Trophoblast cell (in vitro differentiated cells and primary cell): Measurements from ENCODE around the gene KIAA0513.

Experiments
- DNase-seq, 2 donors: peaks; one replicate each; pipeline ENCODE4 v3.0.0-alpha.2; 2016
- H2AFZ ChIP-seq: 2 replicates; pipeline ENCODE4 v1.6.1; 2013; ENCODE audit warnings: low read length, moderate library complexity, mild to moderate bottlenecking; ENCODE audit not compliant: insufficient read depth, poor library complexity
- H2AK5ac ChIP-seq: 2 replicates; pipeline ENCODE4 v1.6.1; 2013; ENCODE audit warnings: mild to moderate bottlenecking, low read length
- H2BK120ac ChIP-seq: 2 replicates; pipeline ENCODE4 v1.6.1; 2013; ENCODE audit warnings: low read length, mild to moderate bottlenecking, moderate library complexity; ENCODE audit not compliant: insufficient read depth, poor library complexity
- H2BK12ac ChIP-seq: 2 replicates; pipeline ENCODE4 v1.6.1; 2013; ENCODE audit warnings: mild to moderate bottlenecking, low read length, moderate library complexity
- H2BK5ac ChIP-seq: 2 replicates; pipeline ENCODE4 v1.6.1; 2013; ENCODE audit warnings: low read length, low read depth, moderate library complexity, mild to moderate bottlenecking; ENCODE audit not compliant: poor library complexity
- H3K14ac ChIP-seq: 2 replicates; pipeline ENCODE4 v1.6.1; 2013; ENCODE audit warnings: mild to moderate bottlenecking, low read length
- H3K18ac ChIP-seq: 2 replicates; pipeline ENCODE4 v1.6.1; 2013; ENCODE audit warnings: mild to moderate bottlenecking, low read length
- H3K23ac ChIP-seq: 2 replicates; pipeline ENCODE4 v1.6.1; 2013; ENCODE audit warnings: low read length
- H3K27ac ChIP-seq: 2 replicates; pipeline ENCODE4 v1.5.1; 2013; ENCODE audit warnings: low read depth, mild to moderate bottlenecking, inconsistent platforms, low read length, moderate library complexity
- H3K27me3 ChIP-seq: 2 replicates; pipeline ENCODE4 v1.6.1; 2013; ENCODE audit warnings: inconsistent platforms, mild to moderate bottlenecking, low read length, moderate library complexity; ENCODE audit not compliant: insufficient read depth
- H3K36me3 ChIP-seq, 2 experiments: 1 replicate in 1 of 2; 2 replicates in 1 of 2; pipeline ENCODE4 v1.6.1; 2013; ENCODE audit warnings: low read length in 2 of 2, mild to moderate bottlenecking in 2 of 2, moderate library complexity in 1 of 2; ENCODE audit not compliant: insufficient read depth in 2 of 2, control insufficient read depth in 1 of 2
- H3K4ac ChIP-seq: 2 replicates; pipeline ENCODE4 v1.6.1; 2013; ENCODE audit warnings: low read depth, mild to moderate bottlenecking, low read length, moderate library complexity
- H3K4me1 ChIP-seq, 2 experiments: 1 replicate in 1 of 2; 2 replicates in 1 of 2; pipeline ENCODE4 v1.6.1; 2013; ENCODE audit warnings: low read length in 2 of 2, mild to moderate bottlenecking in 2 of 2, moderate library complexity in 1 of 2; ENCODE audit not compliant: insufficient read depth in 2 of 2, control insufficient read depth in 1 of 2
- H3K4me2 ChIP-seq: 2 replicates; pipeline ENCODE4 v1.6.1; 2013; ENCODE audit warnings: inconsistent platforms, mild to moderate bottlenecking, low read length, moderate library complexity
- H3K4me3 ChIP-seq: 2 replicates; pipeline ENCODE4 v1.5.1; 2013; ENCODE audit warnings: mild to moderate bottlenecking, low read depth, low read length, inconsistent platforms
- H3K79me1 ChIP-seq: one replicate; pipeline ENCODE4 v1.6.1; 2013; ENCODE audit warnings: low read length
- H3K79me2 ChIP-seq: 2 replicates; pipeline ENCODE4 v1.6.1; 2013; ENCODE audit warnings: low read length, mild to moderate bottlenecking; ENCODE audit not compliant: control insufficient read depth, insufficient read depth, poor library complexity
- H3K9ac ChIP-seq: 2 replicates; pipeline ENCODE4 v1.6.1; 2013; ENCODE audit warnings: mild to moderate bottlenecking, low read length
- H3K9me3 ChIP-seq: 2 replicates; pipeline ENCODE4 v1.6.1; 2013; ENCODE audit warnings: low read depth, mild to moderate bottlenecking, control low read depth, inconsistent platforms, low read length; ENCODE audit not compliant: insufficient read depth
- H4K12ac ChIP-seq: 2 replicates; pipeline ENCODE4 v1.6.1; 2013; ENCODE audit warnings: low read depth, mild to moderate bottlenecking, low read length, moderate library complexity
- H4K8ac ChIP-seq: 2 replicates; pipeline ENCODE4 v1.6.1; 2013; ENCODE audit warnings: low read depth, mild to moderate bottlenecking, low read length, moderate library complexity
- H4K91ac ChIP-seq: one replicate; pipeline ENCODE4 v1.6.1; 2013; ENCODE audit warnings: low read depth, mild to moderate bottlenecking, low read length, moderate library complexity
- WGBS: extraction: QIAGEN DNeasy Blood & Tissue Kit; methylation state at CpG from one replicate; pipeline ENCODE4 v1.1.7; 2013; ENCODE audit warnings: missing lambda C conversion rate; ENCODE audit not compliant: insufficient read length, insufficient coverage; ENCODE audit errors: extremely low coverage; 5-methylcytosine and 5-hydroxymethylcytosine counted together

KIAA0513 gene

GRCh38 chr16:85069171-85069570 lies 41.6 kb downstream of the KIAA0513 start:
- H3K79me1 ChIP-seq = no peaks in the 10 kb centered on the region
- H3K27me3 ChIP-seq = no peaks in the 10 kb centered on the region
- H2BK5ac ChIP-seq = no peak overlapping the region
- no peaks in the 10 kb centered on the region for H3K9me3 ChIP-seq
- H3K14ac ChIP-seq = no peak overlapping the region
- H2BK120ac ChIP-seq = no peak overlapping the region
- H3K27ac ChIP-seq = no peak overlapping the region
- no peak overlapping the region for H3K4ac ChIP-seq
- H4K8ac ChIP-seq = no peak overlapping the region
- no peak overlapping the region for H2AK5ac ChIP-seq
- no peak overlapping the region for H3K9ac ChIP-seq
- DNase-seq = no peak
- no peak overlapping the region for H2AFZ ChIP-seq
- H3K36me3 ChIP-seq = peaks cover 11 to 12% of the 10 kb centered on the region in 2 experiments
- H3K4me2 ChIP-seq = no peak overlapping the region
- H2BK12ac ChIP-seq = no peak overlapping the region
- no peak overlapping the region for H3K23ac ChIP-seq
- H3K79me2 ChIP-seq = no peaks in the 10 kb centered on the region
- H3K4me3 ChIP-seq = no peak overlapping the region
- WGBS = no CpG with 5 or more reads among the region's 7 CpGs
- H4K91ac ChIP-seq = no peak overlapping the region
- no peak overlapping the region for H4K12ac ChIP-seq
- H3K4me1 ChIP-seq = no peaks in the 10 kb centered on the region
- H3K18ac ChIP-seq = no peak overlapping the region

- Histone ChIP-seq H2AFZ (no peak overlapping the region), H2BK120ac (no peak overlapping the region), H3K4me3 (no peak overlapping the region), H2BK12ac (no peak overlapping the region), H3K79me2 (no peaks in the 10 kb centered on the region), H3K4me2 (no peak overlapping the region), H4K91ac (no peak overlapping the region), H3K9me3 (no peaks in the 10 kb centered on the region), H3K4me1 (no peaks in the 10 kb centered on the region), H4K8ac (no peak overlapping the region), H2BK5ac (no peak overlapping the region), H3K18ac (no peak overlapping the region), H3K36me3 (peaks cover 13 to 19% of the 10 kb centered on the region in 2 experiments), H3K23ac (no peak overlapping the region), H3K27me3 (no peaks in the 10 kb centered on the region), H3K27ac (no peak overlapping the region), H4K12ac (no peak overlapping the region), H3K4ac (no peak overlapping the region), H3K14ac (no peak overlapping the region), H2AK5ac (no peak overlapping the region), H3K9ac (no peak overlapping the region), H3K79me1 (no peaks in the 10 kb centered on the region)
- no CpG with 5 or more reads among the region's 8 CpGs for WGBS
- DNase-seq = no peak
Measured at GRCh38 chr16:85072076-85072860, 44.7 kb downstream of the KIAA0513 start.

DNA sequence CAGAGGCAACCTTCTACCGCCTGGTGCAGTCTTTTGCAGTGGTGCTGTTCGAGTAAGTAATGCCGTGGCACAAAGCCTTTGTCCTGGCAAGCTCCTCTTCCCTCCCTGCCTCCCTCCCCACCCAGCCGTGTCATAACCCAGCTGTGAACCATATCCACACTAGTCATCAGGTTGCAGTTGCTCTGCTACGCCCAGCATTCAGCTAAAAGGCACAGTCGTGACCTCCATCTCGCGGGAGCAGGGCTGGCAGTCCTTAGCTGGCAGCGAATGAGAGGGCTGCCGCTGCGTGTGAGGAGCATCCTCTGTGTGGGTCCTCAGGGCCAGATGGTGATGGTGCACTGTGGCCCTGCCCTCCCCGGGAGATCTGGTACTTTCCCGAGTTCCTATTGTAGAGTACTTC lies 45.4 kb downstream of the KIAA0513 start:
- H3K4me2 ChIP-seq = no peak overlapping the region
- H3K9ac ChIP-seq = no peak overlapping the region
- no peaks in the 10 kb centered on the region for H3K4me1 ChIP-seq
- H4K8ac ChIP-seq = no peak overlapping the region
- no peak overlapping the region for H4K12ac ChIP-seq
- no peaks in the 10 kb centered on the region for H3K79me2 ChIP-seq
- H3K27me3 ChIP-seq = no peaks in the 10 kb centered on the region
- no peak overlapping the region for H3K14ac ChIP-seq
- H2BK12ac ChIP-seq = no peak overlapping the region
- no peak overlapping the region for H4K91ac ChIP-seq
- H2AK5ac ChIP-seq = no peak overlapping the region
- H3K27ac ChIP-seq = no peak overlapping the region
- WGBS = no CpG with 5 or more reads among the region's 13 CpGs
- no peak overlapping the region for H2BK5ac ChIP-seq
- H2AFZ ChIP-seq = no peak overlapping the region
- no peak overlapping the region for H3K4me3 ChIP-seq
- H2BK120ac ChIP-seq = no peak overlapping the region
- H3K9me3 ChIP-seq = no peaks in the 10 kb centered on the region
- no peak overlapping the region for H3K18ac ChIP-seq
- no peak overlapping the region for H3K23ac ChIP-seq
- H3K36me3 ChIP-seq = peaks cover 15 to 20% of the 10 kb centered on the region in 2 experiments
- H3K4ac ChIP-seq = no peak overlapping the region
- H3K79me1 ChIP-seq = no peaks in the 10 kb centered on the region
- DNase-seq = no peak

GRCh38 chr16:85074225-85074914 lies 46.8 kb downstream of the KIAA0513 start:
- Histone ChIP-seq H3K36me3 (peaks cover 17 to 25% of the 10 kb centered on the region in 2 experiments), H3K79me1 (no peaks in the 10 kb centered on the region), H2BK5ac (no peak overlapping the region), H3K9me3 (peaks cover 4% of the 10 kb centered on the region), H4K12ac (no peak overlapping the region), H3K4me2 (no peak overlapping the region), H3K4me3 (no peak overlapping the region), H4K91ac (no peak overlapping the region), H3K23ac (no peak overlapping the region), H3K27me3 (no peaks in the 10 kb centered on the region), H3K4ac (no peak overlapping the region), H3K18ac (no peak overlapping the region), H2AK5ac (no peak overlapping the region), H3K9ac (no peak overlapping the region), H2BK12ac (no peak overlapping the region), H3K27ac (no peak overlapping the region), H2AFZ (no peak overlapping the region), H3K79me2 (no peaks in the 10 kb centered on the region), H4K8ac (no peak overlapping the region), H3K14ac (no peak overlapping the region), H2BK120ac (no peak overlapping the region), H3K4me1 (no peaks in the 10 kb centered on the region)
- WGBS = no CpG with 5 or more reads among the region's 6 CpGs
- DNase-seq = no peak
